Thoracic aorta (tissue), 2 donors: ENCODE measurements around the gene CTCFL. TPM values are rescaled to one million over a fixed set of nuclear protein-coding genes. Genes with fewer than 3 reads are reported as not detected.

Experiments used
- ATAC-seq: fragments of 150-250 bp; one replicate; pipeline ENCODE4 v1.8.0; 2017; ENCODE audit warnings: low read depth; ENCODE audit not compliant: insufficient number of reproducible peaks, low FRiP score
- DNase-seq: peaks from one replicate; pipeline ENCODE4 v3.0.0-alpha.2; 2020; ENCODE audit warnings: low spot score
- H3K27ac ChIP-seq, 2 donors: fragments of 200-600 bp; sonication (generic); 1 replicate in 1 of 2; 2 replicates in 1 of 2; pipeline ENCODE4 v1.5.1; 2016; ENCODE audit warnings: mild to moderate bottlenecking in 2 of 2, moderate library complexity in 2 of 2
- H3K27me3 ChIP-seq: fragments of 200-600 bp; sonication (generic); replicated peaks from 2 replicates; pipeline ENCODE4 v1.6.0; 2016; ENCODE audit warnings: mild to moderate bottlenecking; ENCODE audit not compliant: insufficient read depth
- H3K36me3 ChIP-seq: fragments of 200-600 bp; sonication (generic); one replicate; pipeline ENCODE4 v1.5.1; 2016
- H3K4me1 ChIP-seq, 2 donors: fragments of 200-600 bp; sonication (generic); 1 replicate in 1 of 2; 2 replicates in 1 of 2; pipeline versions ENCODE4 v1.5.1 to v1.6.0; 2016; ENCODE audit warnings: low read depth in 2 of 2, mild to moderate bottlenecking in 1 of 2; ENCODE audit not compliant: control insufficient read depth in 1 of 2
- H3K4me3 ChIP-seq: fragments of 200-600 bp; sonication (generic); 2 replicates; pipeline ENCODE4 v1.5.1; 2016; ENCODE audit warnings: mild to moderate bottlenecking
- H3K9me3 ChIP-seq: fragments of 200-600 bp; sonication (generic); 2 replicates; pipeline ENCODE4 v1.5.1; 2016
- CTCF ChIP-seq: fragments of 200-600 bp; sonication (generic); IDR thresholded peaks from one replicate; pipeline ENCODE4 v1.5.1; 2019; ENCODE audit warnings: antibody characterized with exemption
- total RNA-seq, 2 donors: library from RNA; depleted of rRNA; stranded (reverse); fragments of >200 nt; gene quantifications; one replicate each; pipeline versions ENCODE4 v1.1.0 to v1.2.3, GENCODE V29; 2016

CTCFL gene
- total RNA-seq, 2 donors from 2014 or later = not detected

DNA sequence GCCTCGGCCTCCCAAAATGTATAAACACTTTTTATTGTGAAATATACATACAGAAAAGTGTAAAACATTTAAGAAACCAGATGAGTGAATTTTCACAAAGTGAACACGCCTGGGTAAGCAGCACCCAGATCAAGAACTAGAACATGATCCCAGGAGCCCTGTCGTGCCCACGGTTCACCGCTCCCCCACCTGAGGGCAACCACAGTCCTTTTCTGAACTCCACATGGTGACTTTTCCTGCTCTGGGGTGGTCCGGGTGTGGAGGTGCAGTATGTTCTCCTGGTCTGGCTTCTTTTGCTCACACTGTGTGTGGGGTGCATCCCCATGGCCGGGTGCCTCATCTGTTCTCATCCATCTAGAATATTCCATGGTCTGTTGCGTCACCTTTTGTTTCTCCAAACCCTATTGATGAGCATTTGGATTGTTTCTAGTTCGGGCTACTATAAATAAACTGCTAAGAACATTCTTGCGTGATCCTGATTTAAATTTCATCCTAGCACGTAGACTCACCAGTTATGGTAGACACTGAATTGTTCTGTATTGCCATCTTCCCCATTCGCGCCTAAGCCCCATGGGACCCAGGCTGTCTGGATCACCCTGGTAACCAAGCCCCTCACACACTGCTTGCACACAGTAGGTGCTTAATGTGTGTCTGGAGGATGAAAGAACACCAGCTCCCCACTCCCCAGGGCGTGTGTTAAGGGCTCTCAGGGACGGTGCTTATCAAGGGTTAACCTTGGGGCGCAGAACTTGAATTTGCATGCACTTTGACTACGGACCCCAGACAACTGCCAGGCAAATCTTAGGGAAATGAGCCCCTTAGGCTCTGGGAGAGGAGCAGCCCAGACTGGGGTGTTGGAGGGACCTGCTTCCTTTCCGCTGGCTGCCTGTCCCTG lies 56.2 kb downstream of the CTCFL start:
- Histone ChIP-seq H3K9me3 (no peaks in the 10 kb centered on the region), H3K36me3 (no peaks in the 10 kb centered on the region), H3K4me1 (peaks cover 0 to 7% of the 10 kb centered on the region in 2 donors), H3K27ac (no peak overlapping the region), H3K4me3 (no peak overlapping the region), H3K27me3 (no peaks in the 10 kb centered on the region)
- no peak for TF ChIP-seq CTCF
- DNase-seq = no peak
- ATAC-seq = no peak

- no peaks in the 10 kb centered on the region for H3K36me3 ChIP-seq
- H3K4me3 ChIP-seq = no peak overlapping the region
- ATAC-seq (no peak), DNase-seq (no peak)
- TF ChIP-seq CTCF = no peak
- H3K27me3 ChIP-seq = no peaks in the 10 kb centered on the region
- peaks cover 0 to 7% of the 10 kb centered on the region in 2 donors for H3K4me1 ChIP-seq
- H3K27ac ChIP-seq = no peak overlapping the region
- H3K9me3 ChIP-seq = no peaks in the 10 kb centered on the region
These were observed 57.2 kb downstream of the CTCFL start for GRCh38 chr20:57467742-57468141.

GRCh38 chr20:57465943-57466342 lies 59.0 kb downstream of the CTCFL start:
- H3K9me3 ChIP-seq = no peaks in the 10 kb centered on the region

DNA sequence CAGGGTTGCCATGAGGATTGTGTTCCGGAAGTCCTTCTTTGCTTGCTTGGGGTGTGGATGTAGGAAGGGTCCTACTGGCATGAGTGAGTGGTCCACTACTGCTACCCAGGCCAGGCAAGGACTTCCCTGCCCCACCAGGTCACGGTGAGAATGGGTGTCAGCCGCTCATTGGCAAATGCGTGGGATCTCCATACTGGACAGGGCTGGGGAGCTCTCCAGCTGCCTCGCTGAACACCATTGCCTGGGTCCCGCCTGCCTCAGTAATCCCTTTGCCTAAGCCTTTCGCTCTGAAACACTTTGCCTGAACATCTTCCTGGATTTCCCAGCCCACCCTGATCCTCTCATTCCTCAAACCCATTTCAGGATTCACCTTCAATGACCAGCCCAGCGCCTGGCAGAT lies 59.5 kb downstream of the CTCFL start:
- peaks cover 0 to 7% of the 10 kb centered on the region in 2 donors for H3K4me1 ChIP-seq
- no peak for TF ChIP-seq CTCF
- no peaks in the 10 kb centered on the region for H3K27me3 ChIP-seq
- DNase-seq (no peak), ATAC-seq (no peak)
- no peaks in the 10 kb centered on the region for H3K36me3 ChIP-seq
- H3K4me3 ChIP-seq = no peak overlapping the region
- H3K27ac ChIP-seq = no peak overlapping the region
- no peaks in the 10 kb centered on the region for H3K9me3 ChIP-seq

More at GRCh38 chr20:57465943-57466342, 59.0 kb downstream of the CTCFL start:
- no peak overlapping the region for H3K27ac ChIP-seq
- H3K27me3 ChIP-seq = no peaks in the 10 kb centered on the region
- DNase-seq = no peak
- no peak overlapping the region for H3K4me3 ChIP-seq
- H3K4me1 ChIP-seq = peaks cover 0 to 7% of the 10 kb centered on the region in 2 donors
- no peak for ATAC-seq
- TF ChIP-seq CTCF = no peak
- no peaks in the 10 kb centered on the region for H3K36me3 ChIP-seq

GRCh38 chr20:57464642-57465211 lies 60.2 kb downstream of the CTCFL start:
- no peak overlapping the region for H3K4me3 ChIP-seq
- no peak for TF ChIP-seq CTCF
- DNase-seq (no peak), ATAC-seq (no peak)
- no peaks in the 10 kb centered on the region for H3K9me3 ChIP-seq
- no peak overlapping the region for H3K27ac ChIP-seq
- no peaks in the 10 kb centered on the region for H3K36me3 ChIP-seq
- no peaks in the 10 kb centered on the region for H3K27me3 ChIP-seq
- peaks cover 0 to 7% of the 10 kb centered on the region in 2 donors for H3K4me1 ChIP-seq
